ENCODE measurements around the gene CRMP1.

The CRMP1 gene

DNA sequence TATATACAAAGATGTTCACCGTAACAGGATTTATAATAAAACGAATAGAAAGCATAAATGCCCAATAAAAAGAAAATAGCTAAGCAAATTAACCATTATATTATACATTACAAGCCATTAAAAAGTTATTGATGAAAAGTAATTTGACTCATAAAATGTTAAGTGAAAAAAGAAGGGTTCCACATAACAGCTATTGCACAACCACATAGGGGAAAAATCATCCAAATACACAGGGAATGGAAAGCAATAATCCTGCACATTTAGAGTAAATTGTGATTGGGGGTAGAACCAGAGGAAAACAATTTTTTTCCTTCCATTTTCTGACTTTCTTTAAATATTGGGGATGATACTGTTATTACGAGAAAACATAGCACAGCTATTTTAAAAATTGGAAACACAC lies 38.0 kb downstream of the CRMP1 start:
- Mint-ChIP-seq H3K9me3 (no peaks in the 10 kb centered on the region), H3K4me3 (no peak overlapping the region), H3K4me1 (no peaks in the 10 kb centered on the region), H3K27me3 (ENCODE audit: low read depth, poor library complexity) (no peaks in the 10 kb centered on the region), H3K27ac (no peak overlapping the region), H3K36me3 (ENCODE audit: low read depth) (peaks cover 9% of the 10 kb centered on the region)
- TF ChIP-seq, protein P1, sequence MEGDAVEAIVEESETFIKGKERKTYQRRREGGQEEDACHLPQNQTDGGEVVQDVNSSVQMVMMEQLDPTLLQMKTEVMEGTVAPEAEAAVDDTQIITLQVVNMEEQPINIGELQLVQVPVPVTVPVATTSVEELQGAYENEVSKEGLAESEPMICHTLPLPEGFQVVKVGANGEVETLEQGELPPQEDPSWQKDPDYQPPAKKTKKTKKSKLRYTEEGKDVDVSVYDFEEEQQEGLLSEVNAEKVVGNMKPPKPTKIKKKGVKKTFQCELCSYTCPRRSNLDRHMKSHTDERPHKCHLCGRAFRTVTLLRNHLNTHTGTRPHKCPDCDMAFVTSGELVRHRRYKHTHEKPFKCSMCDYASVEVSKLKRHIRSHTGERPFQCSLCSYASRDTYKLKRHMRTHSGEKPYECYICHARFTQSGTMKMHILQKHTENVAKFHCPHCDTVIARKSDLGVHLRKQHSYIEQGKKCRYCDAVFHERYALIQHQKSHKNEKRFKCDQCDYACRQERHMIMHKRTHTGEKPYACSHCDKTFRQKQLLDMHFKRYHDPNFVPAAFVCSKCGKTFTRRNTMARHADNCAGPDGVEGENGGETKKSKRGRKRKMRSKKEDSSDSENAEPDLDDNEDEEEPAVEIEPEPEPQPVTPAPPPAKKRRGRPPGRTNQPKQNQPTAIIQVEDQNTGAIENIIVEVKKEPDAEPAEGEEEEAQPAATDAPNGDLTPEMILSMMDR (IDR thresholded peaks at IDR 0.05) = no peak
- no peak for DNase-seq

DNA sequence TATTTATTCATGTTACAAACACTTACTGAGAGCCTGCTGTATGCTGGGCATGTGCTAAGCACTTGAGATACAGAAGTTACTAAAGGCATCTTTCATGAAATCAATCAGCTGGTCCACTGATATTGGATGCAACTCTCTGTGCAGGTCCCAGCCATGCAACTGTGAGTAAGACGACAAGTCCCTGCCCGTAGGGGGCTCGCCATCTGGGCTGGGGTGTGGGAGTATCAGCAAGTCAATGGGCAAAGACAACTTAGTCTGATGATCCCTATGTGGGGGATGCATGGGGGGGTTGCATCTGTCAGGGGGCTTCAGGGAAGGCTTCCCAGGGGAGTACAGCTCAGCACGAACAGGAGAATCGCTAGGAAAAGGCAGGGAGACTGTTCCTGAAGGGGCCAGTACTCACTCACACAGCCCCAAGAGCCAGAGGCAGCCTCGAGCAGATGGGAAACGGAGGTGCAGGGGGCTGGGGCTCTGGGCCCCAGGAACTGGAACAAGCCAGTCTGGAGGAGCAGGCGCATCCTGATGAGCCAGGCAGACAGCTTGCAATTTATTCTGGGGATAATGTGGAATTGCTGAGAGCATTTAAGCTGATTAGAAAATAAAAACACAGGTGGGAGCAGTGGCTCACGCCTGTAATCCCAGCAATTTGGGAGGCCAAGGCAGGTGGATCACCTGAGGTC lies 40.2 kb downstream of the CRMP1 start:
- no peaks in the 10 kb centered on the region for H3K9me3 Mint-ChIP-seq
- H3K4me1 Mint-ChIP-seq = no peaks in the 10 kb centered on the region
- no peak overlapping the region for H3K4me3 Mint-ChIP-seq
- TF ChIP-seq, protein P1 (IDR thresholded peaks at IDR 0.05) = no peak
- no peaks in the 10 kb centered on the region for H3K27me3 Mint-ChIP-seq (ENCODE audit: low read depth, poor library complexity)
- peak overlapping the region; percentile 38 for H3K27ac Mint-ChIP-seq
- peaks cover 30% of the 10 kb centered on the region for H3K36me3 Mint-ChIP-seq (ENCODE audit: low read depth)
- no peak for DNase-seq

DNA sequence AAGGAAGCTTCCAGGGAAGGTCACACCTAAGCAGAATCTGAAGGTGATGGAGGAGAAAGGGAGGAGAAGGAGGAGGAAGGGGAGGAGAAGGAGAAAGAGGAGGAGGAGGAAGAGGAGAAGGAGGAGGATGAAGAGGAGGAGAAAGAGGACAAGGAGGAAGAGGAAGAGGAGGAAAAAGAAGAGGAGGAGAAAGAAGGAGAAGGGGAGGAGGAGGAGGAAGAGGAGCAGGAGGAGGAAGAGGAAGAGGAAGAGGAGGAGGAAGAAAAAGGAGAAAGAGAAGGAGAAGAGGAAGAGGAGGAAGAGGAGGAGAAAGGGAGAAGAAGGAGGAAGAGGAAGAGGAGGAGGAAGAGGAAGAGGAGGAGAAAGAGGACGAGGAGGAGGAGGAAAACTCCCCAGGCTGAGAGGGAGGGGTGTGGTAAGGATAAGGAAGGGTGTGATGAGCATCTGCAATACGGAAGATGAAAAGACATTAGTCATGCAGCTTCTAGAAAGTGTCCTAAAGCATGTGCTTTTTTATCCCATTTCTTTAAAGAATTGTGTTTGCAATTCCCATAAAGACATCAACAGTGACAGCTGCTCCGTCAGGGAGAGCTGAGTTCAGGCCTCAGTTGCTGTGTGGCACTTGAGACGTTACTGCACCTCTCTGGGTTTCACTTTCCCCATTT lies 41.1 kb downstream of the CRMP1 start:
- TF ChIP-seq, protein P1 (IDR thresholded peaks at IDR 0.05) = no peak
- no peak for DNase-seq
- no peak overlapping the region for H3K4me3 Mint-ChIP-seq
- no peaks in the 10 kb centered on the region for H3K27me3 Mint-ChIP-seq (ENCODE audit: low read depth, poor library complexity)
- H3K4me1 Mint-ChIP-seq = no peaks in the 10 kb centered on the region
- H3K9me3 Mint-ChIP-seq = no peaks in the 10 kb centered on the region
- peaks cover 39% of the 10 kb centered on the region for H3K36me3 Mint-ChIP-seq (ENCODE audit: low read depth)
- no peak overlapping the region for H3K27ac Mint-ChIP-seq

DNA sequence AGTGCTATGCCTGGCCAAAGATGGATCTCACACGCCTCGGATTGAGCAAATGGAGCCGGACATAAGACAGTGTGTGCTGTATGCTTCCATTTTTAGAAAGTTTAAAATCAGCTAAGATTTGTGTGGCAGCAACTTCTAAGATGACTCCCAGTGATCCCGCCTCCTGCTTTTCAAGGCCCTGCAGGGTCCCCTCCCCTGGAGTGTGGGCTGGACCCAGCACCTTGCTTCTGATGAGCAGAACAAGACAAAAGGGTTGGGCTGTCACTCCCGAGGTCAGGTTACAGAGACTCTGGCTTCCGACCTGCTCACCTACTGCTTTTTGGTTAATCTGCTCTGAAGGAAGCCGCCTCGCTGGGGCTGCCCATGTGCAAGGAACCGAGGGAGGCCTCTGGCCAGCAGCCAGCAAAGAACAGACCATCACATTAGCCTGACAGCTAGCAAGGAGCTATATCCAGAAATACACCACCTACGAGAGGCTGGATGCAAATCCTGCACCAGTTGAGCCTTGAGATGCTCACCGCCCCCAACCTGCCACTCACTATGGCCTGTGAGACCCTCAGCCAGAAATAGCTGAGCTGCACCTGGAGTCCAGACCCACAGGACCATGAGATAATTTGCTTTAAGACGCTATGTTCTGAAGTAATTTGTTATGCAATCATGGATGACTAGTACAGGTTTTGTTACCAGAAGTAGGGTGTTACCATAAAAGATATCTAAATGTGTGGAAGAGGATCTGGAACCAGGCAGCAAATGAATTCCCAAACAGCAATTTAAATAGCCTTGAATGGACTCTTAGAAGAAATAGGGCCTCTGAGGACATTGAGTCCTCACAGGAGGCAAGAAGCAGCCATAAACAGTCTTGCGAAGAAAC lies 47.6 kb downstream of the CRMP1 start:
- DNase-seq = peak; percentile 13
- Mint-ChIP-seq H3K9me3 (no peaks in the 10 kb centered on the region), H3K27me3 (ENCODE audit: low read depth, poor library complexity) (no peaks in the 10 kb centered on the region), H3K27ac (peak overlapping the region; percentile 82), H3K36me3 (ENCODE audit: low read depth) (peaks cover 64% of the 10 kb centered on the region), H3K4me1 (peaks cover 24% of the 10 kb centered on the region), H3K4me3 (no peak overlapping the region)
- TF ChIP-seq, protein P1 (IDR thresholded peaks at IDR 0.05) = no peak

DNA sequence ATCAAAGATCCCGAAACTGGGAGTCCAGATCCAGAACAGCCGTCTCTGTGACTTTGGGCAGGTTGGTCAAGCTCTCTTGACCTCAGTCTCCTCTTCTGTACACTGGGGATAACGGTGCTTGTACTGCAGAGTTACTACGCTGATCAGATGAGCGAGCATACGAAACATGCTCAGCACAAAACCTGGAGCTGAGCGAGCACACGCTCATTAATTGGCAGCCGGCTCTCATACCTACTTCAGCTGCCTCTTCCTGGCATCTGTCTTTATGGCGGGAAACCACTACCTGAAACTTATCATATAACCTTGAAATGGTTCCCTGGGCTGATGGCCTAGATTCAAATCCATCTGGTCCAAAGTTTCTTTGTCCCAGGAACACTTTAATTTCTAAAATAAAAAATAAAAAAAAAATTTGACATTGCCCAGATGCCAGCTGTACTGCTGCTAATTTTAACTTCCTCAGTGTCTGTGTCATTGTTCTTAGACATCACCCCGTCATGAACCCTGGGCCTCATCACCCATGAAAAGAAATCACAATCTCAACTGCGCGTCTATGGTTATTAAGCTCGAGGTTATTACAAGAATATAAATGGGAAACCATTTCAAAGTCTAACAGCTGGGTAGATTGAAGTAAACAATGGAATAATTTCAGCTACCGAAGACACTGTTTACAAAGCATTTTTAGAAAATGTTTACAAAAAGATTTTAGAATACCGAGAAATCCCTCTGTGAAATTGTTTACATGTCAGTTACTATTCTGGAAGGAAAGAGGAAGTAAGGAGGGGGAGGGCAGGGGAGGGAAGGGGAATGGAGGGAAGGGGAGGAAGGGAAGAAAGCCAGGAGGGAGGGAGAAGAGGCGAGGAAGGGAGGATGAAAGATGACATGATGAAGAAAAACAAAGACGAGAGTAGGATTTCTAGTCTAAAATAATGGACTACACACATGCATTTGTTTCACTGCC lies 49.0 kb downstream of the CRMP1 start:
- TF ChIP-seq, protein P1 (IDR thresholded peaks at IDR 0.05) = no peak
- Mint-ChIP-seq H3K4me3 (no peak overlapping the region), H3K27ac (peak overlapping the region; percentile 75)

More for the DNA sequence above, 49.0 kb downstream of the CRMP1 start:
- Mint-ChIP-seq H3K9me3 (no peaks in the 10 kb centered on the region), H3K4me1 (peaks cover 24% of the 10 kb centered on the region), H3K36me3 (ENCODE audit: low read depth) (peaks cover 56% of the 10 kb centered on the region), H3K27me3 (ENCODE audit: low read depth, poor library complexity) (no peaks in the 10 kb centered on the region)
- DNase-seq = no peak

All from nephron progenitor cell (in vitro differentiated cells).